ENCODE measurements around the gene CCNI2.

DNA sequence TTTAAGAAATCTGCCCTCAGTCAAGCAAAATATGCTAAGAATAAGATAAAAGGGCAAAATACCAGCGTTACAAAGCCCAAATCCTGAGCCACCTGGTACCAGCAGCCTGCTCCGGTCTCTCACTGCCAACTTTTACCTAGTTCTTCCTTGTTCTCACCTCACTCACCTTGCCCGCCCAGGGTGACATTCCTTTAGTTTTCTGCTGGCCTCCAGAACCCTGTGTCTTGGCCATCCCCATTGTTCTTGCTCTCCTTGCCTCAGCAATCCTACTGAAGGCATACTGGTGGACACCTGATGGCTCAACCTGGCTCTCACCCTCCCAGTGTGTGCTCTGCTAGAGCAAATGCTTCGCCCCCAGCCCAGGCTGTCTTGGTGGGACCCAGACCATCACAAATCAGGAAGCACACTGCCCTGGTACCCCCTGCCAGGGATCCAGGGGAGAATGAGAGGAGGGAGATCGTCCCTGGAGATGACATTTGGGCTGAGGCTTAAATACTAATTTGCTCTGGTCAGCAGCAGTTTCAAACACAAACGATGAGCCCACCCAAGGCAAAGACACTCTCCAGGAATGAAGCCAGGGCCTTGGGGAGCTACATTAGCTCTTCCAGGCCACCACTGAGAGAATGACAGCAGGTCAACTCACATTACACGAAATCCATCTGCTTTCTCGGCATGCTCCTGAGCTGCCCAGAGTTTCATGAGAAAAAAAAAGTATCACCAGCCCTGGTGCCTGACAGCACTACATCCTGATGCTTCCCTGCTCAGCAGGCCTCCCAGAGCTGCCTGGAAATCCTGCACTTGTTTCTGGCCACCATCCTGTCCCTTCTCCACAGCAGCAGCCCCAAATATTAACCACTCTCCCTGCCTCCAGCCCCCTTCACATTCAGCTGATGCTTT is 42.0 kb downstream of the CCNI2 start:
- no peak for TF ChIP-seq POLR2A (IDR thresholded peaks at IDR 0.05)
- TF ChIP-seq, protein P1, sequence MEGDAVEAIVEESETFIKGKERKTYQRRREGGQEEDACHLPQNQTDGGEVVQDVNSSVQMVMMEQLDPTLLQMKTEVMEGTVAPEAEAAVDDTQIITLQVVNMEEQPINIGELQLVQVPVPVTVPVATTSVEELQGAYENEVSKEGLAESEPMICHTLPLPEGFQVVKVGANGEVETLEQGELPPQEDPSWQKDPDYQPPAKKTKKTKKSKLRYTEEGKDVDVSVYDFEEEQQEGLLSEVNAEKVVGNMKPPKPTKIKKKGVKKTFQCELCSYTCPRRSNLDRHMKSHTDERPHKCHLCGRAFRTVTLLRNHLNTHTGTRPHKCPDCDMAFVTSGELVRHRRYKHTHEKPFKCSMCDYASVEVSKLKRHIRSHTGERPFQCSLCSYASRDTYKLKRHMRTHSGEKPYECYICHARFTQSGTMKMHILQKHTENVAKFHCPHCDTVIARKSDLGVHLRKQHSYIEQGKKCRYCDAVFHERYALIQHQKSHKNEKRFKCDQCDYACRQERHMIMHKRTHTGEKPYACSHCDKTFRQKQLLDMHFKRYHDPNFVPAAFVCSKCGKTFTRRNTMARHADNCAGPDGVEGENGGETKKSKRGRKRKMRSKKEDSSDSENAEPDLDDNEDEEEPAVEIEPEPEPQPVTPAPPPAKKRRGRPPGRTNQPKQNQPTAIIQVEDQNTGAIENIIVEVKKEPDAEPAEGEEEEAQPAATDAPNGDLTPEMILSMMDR (IDR thresholded peaks at IDR 0.05), result no peak
